Endodermal cell (in vitro differentiated cells): Measurements from ENCODE around the gene GNAQ. TPM values are rescaled to one million over a fixed set of nuclear protein-coding genes. Genes with fewer than 3 reads are reported as not detected.

ENCODE experiments used
- DNase-seq: peaks from one replicate; pipeline ENCODE4 v3.0.0-alpha.2; 2017
- H3K27ac ChIP-seq: 2 replicates; pipeline ENCODE4 v1.5.1; 2013; ENCODE audit warnings: mild to moderate bottlenecking, low read depth, low read length, moderate library complexity
- H3K27me3 ChIP-seq: 2 replicates; pipeline ENCODE4 v1.6.1; 2013; ENCODE audit warnings: mild to moderate bottlenecking, low read length, moderate library complexity; ENCODE audit not compliant: insufficient read depth, control insufficient read depth, poor library complexity, severe bottlenecking
- H3K36me3 ChIP-seq: 2 replicates; pipeline ENCODE4 v1.7.0; 2013; ENCODE audit warnings: mild to moderate bottlenecking, low read length, moderate library complexity; ENCODE audit not compliant: control insufficient read depth, insufficient read depth
- H3K4me1 ChIP-seq: one replicate; pipeline ENCODE4 v1.7.0; 2013; ENCODE audit warnings: low read length; ENCODE audit not compliant: control insufficient read depth, insufficient read depth
- H3K4me3 ChIP-seq: 2 replicates; pipeline ENCODE4 v1.5.1; 2013; ENCODE audit warnings: mild to moderate bottlenecking, low read length, moderate library complexity
- H3K9ac ChIP-seq: 2 replicates; pipeline ENCODE4 v1.6.1; 2013; ENCODE audit warnings: mild to moderate bottlenecking, low read length, moderate library complexity; ENCODE audit not compliant: poor library complexity, severe bottlenecking; ENCODE audit errors: extremely low read depth
- H3K9me3 ChIP-seq: 2 replicates; pipeline ENCODE4 v1.6.1; 2013; ENCODE audit warnings: mild to moderate bottlenecking, low read length, moderate library complexity; ENCODE audit not compliant: control insufficient read depth
- H3K27ac Mint-ChIP-seq: 2 replicates; pipeline ENCODE4 v1.8.0; 2020; ENCODE audit warnings: mixed read lengths
- H3K27me3 Mint-ChIP-seq: 2 replicates; pipeline ENCODE4 v1.8.0; 2021; ENCODE audit warnings: mild to moderate bottlenecking, mixed read lengths; ENCODE audit not compliant: insufficient read depth
- H3K36me3 Mint-ChIP-seq: 2 replicates; pipeline ENCODE4 v1.8.0; 2020; ENCODE audit warnings: low read depth, mixed read lengths
- H3K4me1 Mint-ChIP-seq: 2 replicates; pipeline ENCODE4 v1.8.0; 2020; ENCODE audit warnings: mixed read lengths
- H3K4me3 Mint-ChIP-seq: 2 replicates; pipeline ENCODE4 v1.8.0; 2020; ENCODE audit warnings: mild to moderate bottlenecking, moderate library complexity, mixed read lengths
- H3K9me3 Mint-ChIP-seq: 2 replicates; pipeline ENCODE4 v1.8.0; 2020; ENCODE audit warnings: mild to moderate bottlenecking, mixed read lengths
- CTCF ChIP-seq: fragments of 200-600 bp; sonication (generic); conservative IDR thresholded peaks from 2 replicates; pipeline ENCODE4 v1.5.0; 2021; ENCODE audit warnings: antibody characterized with exemption, mild to moderate bottlenecking
- WGBS, 2 experiments: methylation state at CpG; one replicate each; pipeline versions ENCODE4 v1.1.5 to v1.1.7; 2013; ENCODE audit warnings: missing lambda C conversion rate in 2 of 2, mixed read lengths in 1 of 2; ENCODE audit not compliant: insufficient coverage in 1 of 2, insufficient read length in 1 of 2; 5-methylcytosine and 5-hydroxymethylcytosine counted together
- total RNA-seq, 2 donors: library from RNA; stranded (reverse); fragmentation: NEBNext Ultra II Directional in 1 of 2; extraction: Animal tissue kit (Norgen Biotek cat#: 25700) in 1 of 2; gene quantifications; 2 replicates in 1 of 2; 3 replicates in 1 of 2; pipeline ENCODE4 v1.2.1, GENCODE V29; 2021

The GNAQ gene
- total RNA-seq, 2 donors from 2014 or later, result 46.0 to 57.6 TPM

DNA sequence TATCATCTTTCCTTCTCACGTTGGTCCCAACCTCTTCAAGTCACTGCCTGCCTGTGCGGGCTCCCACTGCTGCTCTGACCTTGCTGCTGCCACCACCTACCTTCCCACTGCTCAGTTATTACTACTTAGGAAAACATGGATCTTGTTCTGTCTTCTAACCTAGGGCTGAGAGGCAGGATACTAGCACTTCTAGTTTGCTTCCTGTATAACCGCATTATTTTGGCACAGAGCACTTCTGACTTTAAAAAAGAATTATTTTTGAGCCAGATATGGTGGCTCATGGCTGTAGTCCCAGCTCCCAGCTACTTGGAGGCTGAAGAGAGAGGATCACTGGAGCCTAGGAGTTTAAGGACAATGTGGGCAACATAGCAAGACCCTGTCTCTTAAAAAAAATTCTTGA lies 248.1 kb downstream of the GNAQ start:
- Histone ChIP-seq H3K9me3 (peaks cover 6% of the 10 kb centered on the region), H3K27ac (no peak overlapping the region), H3K4me3 (no peak overlapping the region), H3K27me3 (no peaks in the 10 kb centered on the region), H3K36me3 (peaks cover 12% of the 10 kb centered on the region), H3K4me1 (no peaks in the 10 kb centered on the region), H3K9ac (no peak overlapping the region)
- Mint-ChIP-seq H3K27me3 (no peaks in the 10 kb centered on the region), H3K27ac (no peak overlapping the region), H3K9me3 (peaks cover 1% of the 10 kb centered on the region), H3K4me3 (no peak overlapping the region), H3K4me1 (no peaks in the 10 kb centered on the region), H3K36me3 (peaks cover 33% of the 10 kb centered on the region)
- WGBS, 2 experiments, result 93 to 98% methylated on average over 2 to 3 of the region's 3 CpGs
- TF ChIP-seq CTCF, result no peak
- no peak for DNase-seq

DNA sequence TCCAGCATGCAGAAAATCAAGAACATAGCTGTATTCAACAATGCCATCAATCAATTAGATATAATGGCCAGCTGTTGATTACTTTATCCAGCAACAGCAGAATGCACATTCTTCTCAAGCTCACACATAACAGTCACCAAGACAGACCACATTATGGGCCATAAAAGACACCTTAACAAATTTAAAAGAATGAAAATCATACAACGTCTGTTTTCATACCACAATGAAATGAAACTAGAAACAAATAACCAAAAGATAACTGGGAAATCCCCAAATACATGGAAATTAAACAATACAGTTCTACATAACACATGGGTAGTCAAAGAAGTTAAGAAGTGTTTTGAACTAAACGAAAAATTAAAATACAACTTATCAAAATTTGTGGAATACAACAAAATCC lies 252.6 kb downstream of the GNAQ start:
- DNase-seq, result no peak
- Histone ChIP-seq H3K4me1 (no peaks in the 10 kb centered on the region), H3K9ac (no peak overlapping the region), H3K36me3 (peaks cover 17% of the 10 kb centered on the region), H3K4me3 (no peak overlapping the region), H3K9me3 (peaks cover 29% of the 10 kb centered on the region), H3K27ac (no peak overlapping the region), H3K27me3 (no peaks in the 10 kb centered on the region)
- no peak for TF ChIP-seq CTCF
- no peaks in the 10 kb centered on the region for H3K4me1 Mint-ChIP-seq
- peaks cover 51% of the 10 kb centered on the region for H3K36me3 Mint-ChIP-seq
- H3K9me3 Mint-ChIP-seq, result peaks cover 20% of the 10 kb centered on the region
- no peaks in the 10 kb centered on the region for H3K27me3 Mint-ChIP-seq
- 80 to 100% methylated on average over 1 of the region's 2 CpGs for WGBS, 2 experiments
- no peak overlapping the region for H3K27ac Mint-ChIP-seq
- H3K4me3 Mint-ChIP-seq, result no peak overlapping the region

DNA sequence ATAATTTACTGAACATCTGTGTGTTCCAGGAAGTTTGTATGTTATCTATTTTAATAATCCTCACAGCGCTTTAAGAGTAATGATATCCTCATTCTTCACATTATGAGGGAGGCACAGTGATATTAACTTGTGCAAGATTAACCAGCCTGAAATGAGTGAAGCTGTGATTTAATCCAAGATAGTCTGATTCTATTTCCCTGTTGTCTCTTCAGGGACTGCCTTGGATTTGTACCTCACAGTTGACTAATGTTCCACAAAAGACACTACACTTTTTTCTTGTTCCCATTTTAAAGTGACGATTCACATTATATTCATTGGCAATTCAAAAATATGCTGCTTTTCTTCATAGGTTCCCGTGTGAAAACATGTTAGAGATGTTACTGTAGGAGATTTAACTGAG lies 258.2 kb downstream of the GNAQ start:
- no peak overlapping the region for H3K4me3 Mint-ChIP-seq
- H3K9me3 Mint-ChIP-seq, result peaks cover 19% of the 10 kb centered on the region
- Histone ChIP-seq H3K9ac (no peak overlapping the region), H3K9me3 (peaks cover 23% of the 10 kb centered on the region), H3K27ac (no peak overlapping the region), H3K36me3 (peaks cover 17% of the 10 kb centered on the region), H3K4me1 (no peaks in the 10 kb centered on the region), H3K27me3 (no peaks in the 10 kb centered on the region), H3K4me3 (no peak overlapping the region)
- no peaks in the 10 kb centered on the region for H3K4me1 Mint-ChIP-seq
- H3K27me3 Mint-ChIP-seq, result no peaks in the 10 kb centered on the region
- no peak for TF ChIP-seq CTCF
- no peak overlapping the region for H3K27ac Mint-ChIP-seq
- 70 to 95% methylated on average over 2 of the region's 3 CpGs for WGBS, 2 experiments
- DNase-seq, result no peak
- peaks cover 25% of the 10 kb centered on the region for H3K36me3 Mint-ChIP-seq
